ENCODE measurements around the gene MRAS.

The MRAS gene

GRCh38 chr3:138336454-138336999 is 11.9 kb upstream of the MRAS start:
- TF ChIP-seq CTCF (IDR thresholded peaks at IDR 0.05; ENCODE audit: control insufficient read depth, insufficient read depth, low read depth, low read length, missing control alignments) = no peak
- no peak for DNase-seq (ENCODE audit: low read depth)
- no peak overlapping the region for H3K4me3 ChIP-seq (ENCODE audit: control insufficient read depth, low read depth, low read length)

GRCh38 chr3:138338244-138338643 is 10.1 kb upstream of the MRAS start:
- no peak for TF ChIP-seq CTCF (IDR thresholded peaks at IDR 0.05; ENCODE audit: control insufficient read depth, insufficient read depth, low read depth, low read length, missing control alignments)
- no peak overlapping the region for H3K4me3 ChIP-seq (ENCODE audit: control insufficient read depth, low read depth, low read length)
- DNase-seq (ENCODE audit: low read depth) = no peak

GRCh38 chr3:138338811-138339210 is 9.6 kb upstream of the MRAS start:
- no peak for DNase-seq (ENCODE audit: low read depth)
- no peak for TF ChIP-seq CTCF (IDR thresholded peaks at IDR 0.05; ENCODE audit: control insufficient read depth, insufficient read depth, low read depth, low read length, missing control alignments)
- no peak overlapping the region for H3K4me3 ChIP-seq (ENCODE audit: control insufficient read depth, low read depth, low read length)

GRCh38 chr3:138340511-138340910 is 7.9 kb upstream of the MRAS start:
- no peak overlapping the region for H3K4me3 ChIP-seq (ENCODE audit: control insufficient read depth, low read depth, low read length)
- DNase-seq (ENCODE audit: low read depth) = no peak
- TF ChIP-seq CTCF (IDR thresholded peaks at IDR 0.05; ENCODE audit: control insufficient read depth, insufficient read depth, low read depth, low read length, missing control alignments) = no peak

- H3K4me3 ChIP-seq (ENCODE audit: control insufficient read depth, low read depth, low read length) = no peak overlapping the region
- no peak for TF ChIP-seq CTCF (IDR thresholded peaks at IDR 0.05; ENCODE audit: control insufficient read depth, insufficient read depth, low read depth, low read length, missing control alignments)
- DNase-seq (ENCODE audit: low read depth) = no peak
Measured at GRCh38 chr3:138344754-138345153, 3.6 kb upstream of the MRAS start.

GRCh38 chr3:138348754-138349739 is 668 bp downstream of the MRAS start:
- no peak for TF ChIP-seq CTCF (IDR thresholded peaks at IDR 0.05; ENCODE audit: control insufficient read depth, insufficient read depth, low read depth, low read length, missing control alignments)
- H3K4me3 ChIP-seq (ENCODE audit: control insufficient read depth, low read depth, low read length) = peak overlapping the region; percentile 68
- DNase-seq (ENCODE audit: low read depth) = no peak
